GM19193 (cell line): ENCODE data around the gene RPH3AL.

Source experiments
- POLR2A ChIP-seq: IDR thresholded peaks from 4 replicates; pipeline ENCODE4 v1.6.1; 2011; ENCODE audit not compliant: insufficient read depth, insufficient read length; ENCODE audit errors: extremely low read depth

Gene RPH3AL

GRCh38 chr17:279331-279730, 73.3 kb downstream of the RPH3AL start:
- TF ChIP-seq POLR2A: no peak

GRCh38 chr17:278676-279059, 73.9 kb downstream of the RPH3AL start:
- no peak for TF ChIP-seq POLR2A

GRCh38 chr17:278055-278675, 74.4 kb downstream of the RPH3AL start:
- no peak for TF ChIP-seq POLR2A

GRCh38 chr17:274902-275301, 77.7 kb downstream of the RPH3AL start:
- no peak for TF ChIP-seq POLR2A

- TF ChIP-seq POLR2A: no peak
Measured at GRCh38 chr17:273981-274832, 78.4 kb downstream of the RPH3AL start.

- TF ChIP-seq POLR2A: no peak
Measured at GRCh38 chr17:269616-270514, 82.7 kb downstream of the RPH3AL start.

- no peak for TF ChIP-seq POLR2A
Measured at GRCh38 chr17:266701-267667, 85.6 kb downstream of the RPH3AL start.

GRCh38 chr17:266219-266618, 86.4 kb downstream of the RPH3AL start:
- no peak for TF ChIP-seq POLR2A

- no peak for TF ChIP-seq POLR2A
Measured at GRCh38 chr17:265718-266117, 86.9 kb downstream of the RPH3AL start.

GRCh38 chr17:263773-264172, 88.8 kb downstream of the RPH3AL start:
- TF ChIP-seq POLR2A: no peak

- TF ChIP-seq POLR2A: no peak
Measured at GRCh38 chr17:263271-263670, 89.3 kb downstream of the RPH3AL start.

GRCh38 chr17:261635-262034, 91.0 kb downstream of the RPH3AL start:
- TF ChIP-seq POLR2A: no peak

- no peak for TF ChIP-seq POLR2A
Measured at GRCh38 chr17:260944-261343, 91.7 kb downstream of the RPH3AL start.
